Fibroblast of the aortic adventitia (primary cell): ENCODE results near the gene DIDO1. TPM values are rescaled to one million over a fixed set of nuclear protein-coding genes. Genes with fewer than 3 reads are reported as not detected.

Experiments used
- DNase-seq: peaks from one replicate; pipeline ENCODE4 v3.0.0-alpha.2; 2010; ENCODE audit warnings: low read depth
- H3K4me3 ChIP-seq: 2 replicates; pipeline ENCODE4 v1.5.1; 2011; ENCODE audit warnings: low read depth, mild to moderate bottlenecking, control low read depth, low read length, moderate library complexity
- CTCF ChIP-seq: IDR thresholded peaks from 2 replicates; pipeline ENCODE4 v1.5.1; 2011; ENCODE audit warnings: mild to moderate bottlenecking, low read length, control low read depth, inconsistent platforms; ENCODE audit not compliant: insufficient read depth
- total RNA-seq: library from RNA; depleted of rRNA; stranded (reverse); fragments of >200 nt; gene quantifications from 2 replicates; pipeline ENCODE4 v1.2.3, GENCODE V29; 2012; ENCODE audit warnings: low replicate concordance

The DIDO1 gene
- total RNA-seq, 1 donor = 48.4 TPM

GRCh38 chr20:62935204-62935967 lies 9.1 kb upstream of the DIDO1 start:
- no peak for DNase-seq
- H3K4me3 ChIP-seq = no peak overlapping the region
- TF ChIP-seq CTCF = no peak

GRCh38 chr20:62933966-62934365 lies 7.7 kb upstream of the DIDO1 start:
- TF ChIP-seq CTCF = no peak
- H3K4me3 ChIP-seq = no peak overlapping the region
- no peak for DNase-seq

- DNase-seq = no peak
- H3K4me3 ChIP-seq = no peak overlapping the region
- TF ChIP-seq CTCF = no peak
Observed at GRCh38 chr20:62931464-62931863, 5.2 kb upstream of the DIDO1 start.

GRCh38 chr20:62929051-62929538 lies 2.8 kb upstream of the DIDO1 start:
- DNase-seq = peak; percentile 51
- no peak for TF ChIP-seq CTCF

GRCh38 chr20:62928246-62928939 lies 2.1 kb upstream of the DIDO1 start:
- no peak for TF ChIP-seq CTCF
- DNase-seq = no peak

More at GRCh38 chr20:62929051-62929538, 2.8 kb upstream of the DIDO1 start:
- peak overlapping the region; percentile 65 for H3K4me3 ChIP-seq

GRCh38 chr20:62927128-62927705 lies 912 bp upstream of the DIDO1 start:
- no peak for TF ChIP-seq CTCF
- no peak for DNase-seq

More at GRCh38 chr20:62928246-62928939, 2.1 kb upstream of the DIDO1 start:
- peak overlapping the region; percentile 65 for H3K4me3 ChIP-seq

More at GRCh38 chr20:62927128-62927705, 912 bp upstream of the DIDO1 start:
- H3K4me3 ChIP-seq = peak overlapping the region; percentile 89
